Liver (tissue), 9 donors: ENCODE measurements around the gene C3. TPM values are rescaled to one million over a fixed set of nuclear protein-coding genes. Genes with fewer than 3 reads are reported as not detected.
"Not testable (repeated sequence)": the region's sequence is repeated elsewhere in the genome, so short reads cannot be mapped to it uniquely, and the experiment has no call there.

Source experiments
- DNase-seq: peaks from one replicate; pipeline ENCODE4 v3.0.0-alpha.2; 2017; ENCODE audit warnings: low spot score
- H3K27ac ChIP-seq, 2 donors: one replicate each; pipeline ENCODE4 v1.7.0; 2013; ENCODE audit warnings: inconsistent platforms in 2 of 2, low read length in 2 of 2, control low read depth in 1 of 2, low read depth in 1 of 2, mild to moderate bottlenecking in 1 of 2
- H3K27me3 ChIP-seq, 4 donors: one replicate each; pipeline versions ENCODE4 v1.6.1 to v1.7.0; 2013; ENCODE audit warnings: low read length in 3 of 4, inconsistent platforms in 1 of 4, mild to moderate bottlenecking in 1 of 4, moderate library complexity in 1 of 4; ENCODE audit not compliant: control insufficient read depth in 4 of 4, insufficient read depth in 4 of 4
- H3K36me3 ChIP-seq, 4 donors: one replicate each; pipeline versions ENCODE4 v1.6.1 to v1.7.0; 2013; ENCODE audit warnings: low read length in 3 of 4, mild to moderate bottlenecking in 3 of 4, low read depth in 1 of 4, moderate library complexity in 1 of 4; ENCODE audit not compliant: control insufficient read depth in 4 of 4, insufficient read depth in 3 of 4
- H3K4me1 ChIP-seq, 4 donors: one replicate each; pipeline versions ENCODE4 v1.6.1 to v1.7.0; 2013; ENCODE audit warnings: low read length in 3 of 4, mild to moderate bottlenecking in 3 of 4, moderate library complexity in 1 of 4; ENCODE audit not compliant: control insufficient read depth in 4 of 4, insufficient read depth in 4 of 4
- H3K4me3 ChIP-seq, 3 donors: one replicate each; pipeline versions ENCODE4 v1.6.1 to v1.7.0; 2013; ENCODE audit warnings: low read length in 3 of 3, control low read depth in 1 of 3, low read depth in 1 of 3, mild to moderate bottlenecking in 1 of 3
- H3K9ac ChIP-seq, 2 donors: one replicate each; pipeline ENCODE4 v1.7.0; 2013; ENCODE audit warnings: low read length in 2 of 2, mild to moderate bottlenecking in 2 of 2, moderate library complexity in 2 of 2, control low read depth in 1 of 2, low read depth in 1 of 2
- H3K9me3 ChIP-seq, 4 donors: one replicate each; pipeline versions ENCODE4 v1.6.1 to v1.7.0; 2013; ENCODE audit warnings: low read length in 3 of 4; ENCODE audit not compliant: control insufficient read depth in 4 of 4
- CTCF ChIP-seq: fragments of 150-350 bp; IDR thresholded peaks from 2 replicates; pipeline ENCODE4 v1.5.1; 2017; ENCODE audit warnings: improper control_type of control experiment, low read depth, low read length; ENCODE audit not compliant: missing input control
- EGR1 ChIP-seq, 2 donors: IDR thresholded peaks; 2 replicates each; pipeline ENCODE4 v1.6.1; 2016 to 2018; ENCODE audit warnings: antibody characterized with exemption in 2 of 2, low read depth in 2 of 2
- FOXA1 ChIP-seq: IDR thresholded peaks from 2 replicates; pipeline ENCODE4 v1.6.1; 2016; ENCODE audit warnings: antibody characterized with exemption
- HNF4G ChIP-seq: IDR thresholded peaks from 2 replicates; pipeline ENCODE4 v1.6.1; 2016; ENCODE audit warnings: antibody characterized with exemption
- JUND ChIP-seq, 2 donors: IDR thresholded peaks; 2 replicates each; pipeline ENCODE4 v1.6.1; 2016; ENCODE audit warnings: antibody characterized with exemption in 2 of 2
- NR2F2 ChIP-seq: IDR thresholded peaks from 2 replicates; pipeline ENCODE4 v1.6.1; 2016; ENCODE audit warnings: antibody characterized with exemption
- RAD21 ChIP-seq, 2 donors: IDR thresholded peaks; 2 replicates each; pipeline ENCODE4 v1.6.1; 2016; ENCODE audit warnings: antibody characterized with exemption in 2 of 2, mild to moderate bottlenecking in 2 of 2
- REST ChIP-seq: IDR thresholded peaks from 2 replicates; pipeline ENCODE4 v1.6.1; 2016; ENCODE audit warnings: antibody characterized with exemption, mild to moderate bottlenecking
- RXRA ChIP-seq, 2 donors: IDR thresholded peaks; 2 replicates each; pipeline ENCODE4 v1.6.1; 2017 to 2018; ENCODE audit warnings: antibody characterized with exemption in 2 of 2, mild to moderate bottlenecking in 1 of 2
- TAF1 ChIP-seq: conservative IDR thresholded peaks from 2 replicates; pipeline ENCODE4 v1.6.1; 2016; ENCODE audit warnings: antibody characterized with exemption, mild to moderate bottlenecking
- YY1 ChIP-seq: IDR thresholded peaks from 2 replicates; pipeline ENCODE4 v1.6.1; 2016; ENCODE audit warnings: antibody characterized with exemption, mild to moderate bottlenecking
- ZBTB33 ChIP-seq: IDR thresholded peaks from 2 replicates; pipeline ENCODE4 v1.6.1; 2016; ENCODE audit warnings: antibody characterized with exemption
- WGBS: extraction: QIAGEN DNeasy Blood & Tissue Kit; methylation state at CpG from one replicate; pipeline ENCODE4 v1.1.7; 2013; 5-methylcytosine and 5-hydroxymethylcytosine counted together
- polyA plus RNA-seq, 2 donors: library from polyadenylated mRNA; stranded (reverse) in 1 of 2; unstranded in 1 of 2; fragments of 200-250 nt in 1 of 2; fragments of >200 nt in 1 of 2; fragmentation: Nextera tagmentation in 1 of 2; extraction: Ambion mirVana in 1 of 2; gene quantifications; one replicate each; pipeline versions ENCODE4 v1.2.1 to v1.2.3, GENCODE V29; 2013 to 2015
- total RNA-seq, 2 donors: library from RNA; depleted of rRNA; stranded (reverse); fragments of >200 nt; gene quantifications; one replicate each; pipeline ENCODE4 v1.2.3, GENCODE V29; 2014
- TF ChIP-seq, protein P1 (sequence below): IDR thresholded peaks from 2 replicates; pipeline ENCODE4 v1.6.1; 2016; ENCODE audit warnings: antibody characterized with exemption
- donor health status: healthy.
- donor health status: healthy.
- donor health status: healthy.
- donor health status: healthy.
- donor health status: healthy.

Gene C3
- total and polyA plus RNA-seq, 4 donors, result 4,543 to 9,349 (median 8,015) TPM

- no peak overlapping the region for H3K4me3 ChIP-seq
- no peaks in the 10 kb centered on the region for H3K27me3 ChIP-seq
- TF ChIP-seq CTCF (no peak), NR2F2 (no peak), REST (no peak), RXRA (IDR thresholded peaks at IDR 0.05) (no peak), EGR1 (IDR thresholded peaks at IDR 0.05; ENCODE audit: low read depth in 2 of 2) (no peak), FOXA1 (no peak), RAD21 (IDR thresholded peaks at IDR 0.05) (no peak), ZBTB33 (no peak)
- TF ChIP-seq, protein P1, sequence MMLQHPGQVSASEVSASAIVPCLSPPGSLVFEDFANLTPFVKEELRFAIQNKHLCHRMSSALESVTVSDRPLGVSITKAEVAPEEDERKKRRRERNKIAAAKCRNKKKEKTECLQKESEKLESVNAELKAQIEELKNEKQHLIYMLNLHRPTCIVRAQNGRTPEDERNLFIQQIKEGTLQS, result no peak
- WGBS, result 97% methylated on average over 16 of the region's 16 CpGs
- no peaks in the 10 kb centered on the region for H3K9me3 ChIP-seq
- no peak for DNase-seq
- H3K27ac ChIP-seq, result no peak overlapping the region
- H3K36me3 ChIP-seq, result peaks cover 0 to 7% (median 1%) of the 10 kb centered on the region in 4 donors
- H3K9ac ChIP-seq, result no peak overlapping the region
- H3K4me1 ChIP-seq, result peaks cover 0 to 27% (median 13%) of the 10 kb centered on the region in 4 donors
These were observed 30.7 kb upstream of the C3 start for GRCh38 chr19:6751189-6751588.

GRCh38 chr19:6750062-6750461, 29.6 kb upstream of the C3 start:
- Histone ChIP-seq H3K4me1 (peaks cover 0 to 27% (median 13%) of the 10 kb centered on the region in 4 donors), H3K4me3 (no peak overlapping the region), H3K9ac (no peak overlapping the region), H3K9me3 (no peaks in the 10 kb centered on the region), H3K27me3 (no peaks in the 10 kb centered on the region), H3K36me3 (peaks cover 0 to 5% (median 2%) of the 10 kb centered on the region in 4 donors), H3K27ac (no peak overlapping the region)
- no peak for DNase-seq
- TF ChIP-seq RXRA (IDR thresholded peaks at IDR 0.05) (no peak), YY1 (no peak), TAF1 (no peak), JUND (IDR thresholded peaks at IDR 0.05) (no peak), HNF4G (no peak)
- WGBS, result 84% methylated on average over 20 of the region's 20 CpGs

DNA sequence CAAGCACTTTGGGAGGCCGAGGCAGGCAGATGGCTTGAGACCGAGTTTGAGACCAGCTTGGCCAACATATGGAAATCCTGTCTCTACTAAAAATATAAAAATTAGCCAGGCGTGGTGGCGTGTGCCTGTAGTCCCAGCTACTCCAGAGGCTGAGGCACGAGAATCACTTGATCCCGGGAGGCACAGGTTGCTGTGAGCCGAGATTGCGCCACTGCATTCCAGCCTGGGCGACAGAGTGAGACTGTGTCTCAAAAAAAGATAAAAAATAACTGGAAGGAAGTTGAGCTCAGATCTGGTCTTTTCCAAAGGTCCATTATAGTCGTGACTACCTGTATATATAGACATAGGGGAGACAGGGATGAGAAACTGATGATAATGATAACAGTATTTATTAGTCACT, 28.1 kb upstream of the C3 start:
- H3K9ac ChIP-seq, H3K9me3 ChIP-seq, DNase-seq, H3K4me3 ChIP-seq, H3K27me3 ChIP-seq, H3K36me3 ChIP-seq, H3K27ac ChIP-seq: not testable (repeated sequence)
- 80% methylated on average over 10 of the region's 10 CpGs for WGBS
- H3K4me1 ChIP-seq, result peaks cover 0 to 25% (median 10%) of the 10 kb centered on the region in 4 donors
